HG02852 (cell line): Measurements from ENCODE around the gene ARL17B.
A peak's percentile ranks its signal among the peaks of the same experiment; 100 is the strongest.
"Not testable (repeated sequence)": the region's sequence is repeated elsewhere in the genome, so short reads cannot be mapped to it uniquely, and the experiment has no call there.

ENCODE experiments used
- ATAC-seq: cut with Tn5 transposase; IDR thresholded peaks from one replicate; pipeline ENCODE4 v1.9.1; 2021; ENCODE audit warnings: mild to moderate bottlenecking, moderate library complexity; ENCODE audit not compliant: unreplicated experiment

Gene ARL17B

DNA sequence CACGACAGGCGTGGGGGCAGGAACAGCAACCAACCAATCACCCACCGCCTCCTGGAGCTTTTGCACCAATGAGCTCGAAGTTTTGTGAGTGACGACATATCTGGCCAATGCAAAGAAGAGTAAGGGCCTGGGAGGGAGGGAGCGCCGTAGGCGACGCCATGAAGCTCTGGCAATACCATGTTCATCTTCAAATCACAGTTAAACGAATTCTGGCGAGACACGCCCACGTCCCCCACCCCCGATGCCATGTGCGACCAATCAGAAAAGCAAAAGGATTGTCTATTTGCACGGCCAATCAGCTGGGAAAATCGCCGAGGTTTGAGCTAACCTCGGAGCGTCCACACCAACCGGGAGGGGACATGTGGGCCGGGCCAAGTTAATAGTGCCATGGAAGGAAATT, at the start of gene ARL17B:
TSS of gene ARL17B (minus strand) at position 12 of the 400 bp plus-strand sequence. CDS start 3,369 bp downstream, outside the sequence.
- ATAC-seq = peak; percentile 94

- not testable (repeated sequence) for ATAC-seq
Measured at GRCh38 chr17:46409864-46410263, 48.3 kb upstream of the ARL17B start.

DNA sequence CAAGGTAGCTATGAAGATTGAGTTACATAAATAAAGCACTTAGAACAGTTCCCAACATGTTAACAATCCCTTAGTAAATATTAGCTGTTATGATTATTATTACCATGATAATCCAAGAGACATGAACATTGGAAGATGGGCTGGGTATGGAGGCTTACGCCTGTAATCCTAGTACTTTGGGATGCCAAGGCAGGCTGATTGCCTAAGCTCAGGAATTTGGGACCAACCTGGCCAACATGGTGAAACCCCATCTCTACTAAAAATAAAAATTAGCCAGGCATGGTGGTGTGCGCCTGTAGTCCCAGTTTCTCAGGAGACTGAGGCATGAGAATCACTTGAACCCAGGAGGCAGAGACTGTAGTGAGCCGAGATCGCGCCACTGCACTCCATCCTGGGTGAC, 45.6 kb upstream of the ARL17B start:
- not testable (repeated sequence) for ATAC-seq

- ATAC-seq = not testable (repeated sequence)
Measured at GRCh38 chr17:46401033-46401787, 39.6 kb upstream of the ARL17B start.

- not testable (repeated sequence) for ATAC-seq
Measured at GRCh38 chr17:46400543-46400942, 39.0 kb upstream of the ARL17B start.

DNA sequence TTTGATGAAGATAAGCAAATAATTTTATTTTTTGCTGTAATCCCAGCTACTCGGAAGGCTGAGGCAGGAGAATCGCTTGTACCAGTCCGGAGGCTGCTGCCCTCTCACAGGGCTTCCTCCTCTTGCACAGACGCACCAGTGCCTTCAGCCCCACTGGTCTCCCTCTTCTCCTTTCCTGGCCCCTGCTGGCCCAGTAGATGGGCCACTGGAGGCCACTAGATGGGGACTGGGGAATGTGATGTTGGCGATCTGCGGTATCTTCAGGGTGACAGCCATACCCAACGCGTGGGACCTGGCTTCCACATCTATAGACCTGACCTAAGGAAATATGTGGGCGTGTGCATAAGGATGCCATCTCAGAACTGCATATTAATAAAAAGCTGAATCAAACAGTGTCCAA, 38.4 kb upstream of the ARL17B start:
- ATAC-seq = not testable (repeated sequence)

- ATAC-seq = not testable (repeated sequence)
Measured at GRCh38 chr17:46396292-46396691, 34.7 kb upstream of the ARL17B start.

DNA sequence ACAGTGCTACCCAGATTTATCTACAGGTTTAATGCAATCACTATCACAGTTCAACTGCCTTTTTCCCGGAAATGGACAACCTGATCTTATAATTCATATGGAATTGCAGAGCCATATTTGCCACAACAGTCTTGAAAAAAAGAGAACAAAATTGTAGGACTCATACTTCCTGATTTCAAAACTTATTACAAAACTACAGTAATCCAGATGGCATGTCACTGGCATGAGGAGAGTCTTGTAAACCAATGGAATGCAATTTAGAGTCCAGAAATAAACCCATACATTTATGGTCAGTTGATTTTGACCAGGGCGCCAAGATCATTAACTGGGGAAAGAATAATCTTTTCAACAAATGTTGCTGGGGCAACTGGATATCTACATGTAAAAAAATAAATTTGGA, 32.1 kb upstream of the ARL17B start:
- not testable (repeated sequence) for ATAC-seq

- not testable (repeated sequence) for ATAC-seq
Measured at GRCh38 chr17:46385491-46385890, 23.9 kb upstream of the ARL17B start.

GRCh38 chr17:46383118-46383517, 21.6 kb upstream of the ARL17B start:
- not testable (repeated sequence) for ATAC-seq

- not testable (repeated sequence) for ATAC-seq
Measured at GRCh38 chr17:46373418-46373817, 11.9 kb upstream of the ARL17B start.

DNA sequence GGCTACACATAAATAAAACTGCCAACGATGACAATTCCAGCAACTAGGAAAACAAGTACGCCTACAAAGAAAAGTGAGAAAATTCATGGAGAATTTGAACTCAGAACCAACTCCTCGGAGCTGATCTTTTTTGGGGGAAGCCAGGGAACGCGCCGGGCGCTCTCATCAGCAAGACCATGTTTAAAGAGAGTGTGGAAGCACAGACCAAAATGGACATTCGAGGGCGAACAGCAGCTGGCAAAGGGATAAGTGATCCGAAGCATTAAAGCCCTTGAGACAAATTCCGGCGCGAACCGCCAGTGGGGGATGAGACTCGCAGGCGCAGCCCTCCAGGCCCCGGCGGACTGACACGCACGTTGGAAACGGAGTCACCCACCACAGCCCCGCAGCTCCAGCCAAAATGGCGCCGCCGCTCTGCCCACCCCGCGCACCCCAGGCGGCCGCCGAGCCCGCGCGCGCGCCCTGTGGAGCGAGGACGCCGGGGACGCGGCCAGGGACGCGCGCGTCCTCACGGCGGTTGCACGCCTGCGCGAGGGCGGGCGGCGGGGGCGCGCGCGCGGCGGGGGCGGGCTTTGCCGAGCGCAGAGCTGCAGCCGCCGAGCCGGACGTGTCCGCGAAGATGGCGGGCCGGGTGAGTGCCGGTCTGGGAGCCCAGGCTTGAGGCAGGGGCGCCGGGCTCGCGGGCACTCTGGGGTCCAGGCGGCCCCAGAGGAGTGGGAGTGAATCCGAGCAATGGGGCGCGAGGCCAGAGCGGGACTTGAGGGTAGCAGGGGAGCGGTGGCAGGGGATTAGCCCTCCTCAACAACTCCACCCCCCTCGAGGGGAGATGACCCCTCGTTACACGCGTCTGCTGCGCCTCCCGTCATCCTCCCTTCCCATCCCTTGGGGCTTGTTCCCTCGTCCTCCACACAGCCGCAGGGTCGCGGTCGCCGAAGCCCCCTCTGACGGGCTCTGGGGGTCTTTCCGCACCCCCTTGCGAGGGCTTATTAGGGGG, 11.0 kb upstream of the ARL17B start:
- not testable (repeated sequence) for ATAC-seq

- ATAC-seq = not testable (repeated sequence)
Measured at GRCh38 chr17:46367520-46367919, 6.0 kb upstream of the ARL17B start.

DNA sequence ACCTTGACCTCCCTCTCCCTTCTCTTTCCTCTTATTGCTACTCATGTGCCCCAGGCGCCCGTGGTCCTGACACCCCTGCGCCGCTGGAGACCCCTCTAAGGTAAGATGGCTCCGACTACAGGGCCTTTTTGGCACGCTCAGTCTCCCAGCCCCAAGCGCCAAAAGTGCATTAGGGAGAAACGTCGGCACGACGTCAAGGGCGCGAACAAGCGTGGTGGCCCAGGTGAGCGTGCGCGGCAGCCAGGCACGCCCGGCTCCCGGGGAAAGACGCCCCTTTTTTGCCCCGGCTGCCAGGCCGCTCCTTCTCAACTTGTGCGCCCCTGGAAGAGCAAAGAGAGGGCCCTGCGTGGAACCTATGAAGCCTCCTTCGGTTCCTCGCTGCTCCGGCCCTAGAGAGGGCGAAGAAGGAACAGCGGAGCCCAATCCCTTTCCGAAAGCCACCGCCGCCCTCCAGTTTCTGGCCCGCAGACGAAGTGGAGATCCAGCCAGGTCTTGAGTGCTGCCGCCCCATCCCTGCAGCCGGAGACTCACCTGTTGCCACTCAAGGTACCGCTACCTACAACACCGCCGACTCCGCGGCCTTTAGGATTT, 326 bp downstream of the ARL17B start:
- ATAC-seq = peak; percentile 31

DNA sequence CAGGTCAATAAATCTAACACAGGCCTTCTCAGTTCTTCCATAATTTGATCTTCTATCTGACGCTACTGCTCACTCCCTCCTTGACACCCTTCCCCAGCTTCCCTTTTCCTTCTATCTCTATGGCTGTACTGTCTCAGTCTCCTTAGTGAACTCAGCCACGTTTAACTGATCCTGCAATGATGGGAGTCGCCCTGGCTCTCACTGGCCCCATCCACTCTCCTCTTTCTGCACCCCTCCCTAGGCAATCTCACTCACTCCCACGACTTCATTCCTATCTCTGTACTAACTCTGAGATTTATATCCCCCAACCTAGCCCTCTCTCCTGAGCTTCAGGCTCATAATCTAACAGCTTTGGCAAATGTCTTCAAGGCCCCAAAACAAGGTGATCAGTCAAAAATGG, 7.7 kb downstream of the ARL17B start:
- not testable (repeated sequence) for ATAC-seq

GRCh38 chr17:46349060-46349459, 12.5 kb downstream of the ARL17B start:
- not testable (repeated sequence) for ATAC-seq

GRCh38 chr17:46348345-46348744, 13.2 kb downstream of the ARL17B start:
- not testable (repeated sequence) for ATAC-seq

- not testable (repeated sequence) for ATAC-seq
Measured at GRCh38 chr17:46342131-46342530, 19.4 kb downstream of the ARL17B start.

GRCh38 chr17:46341220-46341619, 20.3 kb downstream of the ARL17B start:
- not testable (repeated sequence) for ATAC-seq

- not testable (repeated sequence) for ATAC-seq
Measured at GRCh38 chr17:46294831-46295230, 66.7 kb downstream of the ARL17B start, which contains the start of gene LRRC37A. TSS of gene LRRC37A (plus strand) at chr17:46295131. CDS start at chr17:46295134, 3 bp downstream.

DNA sequence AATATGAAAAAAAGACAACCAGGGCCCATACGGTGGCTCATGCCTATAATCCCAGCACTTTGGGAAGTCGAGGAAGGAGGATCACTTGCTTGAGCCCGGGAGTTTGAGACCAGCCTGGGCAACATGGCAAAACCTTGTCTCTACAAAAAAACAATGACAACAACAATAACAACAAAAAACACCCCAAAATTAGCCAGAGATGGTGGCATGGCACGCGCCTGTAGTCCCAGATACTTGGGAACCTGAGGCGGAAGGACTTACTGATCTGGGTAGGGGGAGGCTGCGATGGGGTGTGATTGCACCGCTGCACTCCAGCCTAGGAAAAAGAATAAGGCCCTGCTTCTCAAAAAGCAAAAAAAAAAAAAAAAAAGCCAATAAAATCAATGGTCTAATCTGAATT, 69.9 kb downstream of the ARL17B start:
- not testable (repeated sequence) for ATAC-seq
